NCI-H1417 (cell line): ENCODE results near the gene PRSS3.
"Not testable (repeated sequence)": the region's sequence is repeated elsewhere in the genome, so short reads cannot be mapped to it uniquely, and the experiment has no call there.

Experiments used
- DNase-seq, 3 experiments: peaks; one replicate each; lab custom pipeline; 2025; lab: John Stamatoyannopoulos, UW

The PRSS3 gene

GRCh38 chr9:33795281-33795680, at the start of gene PRSS3:
Gene PRSS3, plus strand, starts transcription at chr9:33795561. Its CDS starts 13 bp downstream, at chr9:33795574.
- peak in 1 of 3 experiments; percentile 4 for DNase-seq

GRCh38 chr9:33748633-33749304, 46.6 kb upstream of the PRSS3 start:
- DNase-seq: no peak

GRCh38 chr9:33749305-33749654, 46.1 kb upstream of the PRSS3 start:
- DNase-seq: not testable (repeated sequence)

GRCh38 chr9:33750307-33750838, 45.0 kb upstream of the PRSS3 start:
- peak in 2 of 3 experiments; percentile 44 to 52 for DNase-seq

GRCh38 chr9:33750839-33751339, 44.5 kb upstream of the PRSS3 start:
- peak in 2 of 3 experiments; percentile 35 to 38 for DNase-seq

GRCh38 chr9:33751536-33752129, 43.7 kb upstream of the PRSS3 start:
- no peak for DNase-seq

GRCh38 chr9:33752130-33752637, 43.2 kb upstream of the PRSS3 start:
- no peak for DNase-seq

GRCh38 chr9:33752789-33753188, 42.6 kb upstream of the PRSS3 start:
- not testable (repeated sequence) for DNase-seq

- DNase-seq: not testable (repeated sequence)
These were observed 35.7 kb upstream of the PRSS3 start for GRCh38 chr9:33759648-33760047.

- DNase-seq: no peak
These were observed 33.0 kb upstream of the PRSS3 start for GRCh38 chr9:33762343-33762742.

- not testable (repeated sequence) for DNase-seq
These were observed 31.7 kb upstream of the PRSS3 start for GRCh38 chr9:33763709-33764108.

- no peak for DNase-seq
These were observed 29.9 kb upstream of the PRSS3 start for GRCh38 chr9:33765411-33765810.

GRCh38 chr9:33770156-33770880, 25.0 kb upstream of the PRSS3 start:
- not testable (repeated sequence) for DNase-seq

GRCh38 chr9:33773135-33773534, 22.2 kb upstream of the PRSS3 start:
- not testable (repeated sequence) for DNase-seq

- DNase-seq: not testable (repeated sequence)
These were observed 21.2 kb upstream of the PRSS3 start for GRCh38 chr9:33774074-33774659.

- no peak for DNase-seq
These were observed 18.8 kb upstream of the PRSS3 start for GRCh38 chr9:33776578-33776977.

GRCh38 chr9:33778700-33779351, 16.5 kb upstream of the PRSS3 start:
- DNase-seq: peak; percentile 3 to 61 (median 55)

- peak; percentile 3 to 78 (median 43) for DNase-seq
These were observed 15.1 kb upstream of the PRSS3 start for GRCh38 chr9:33780276-33780675.

- peak in 1 of 3 experiments; percentile 2 for DNase-seq
These were observed 13.6 kb upstream of the PRSS3 start for GRCh38 chr9:33781736-33782135.

- DNase-seq: peak in 1 of 3 experiments; percentile 0
These were observed 12.8 kb upstream of the PRSS3 start for GRCh38 chr9:33782395-33783152.

GRCh38 chr9:33785914-33786313, 9.4 kb upstream of the PRSS3 start:
- DNase-seq: peak in 1 of 3 experiments; percentile 5
